WTC11 (cell line): ENCODE data around the gene CSK. TPM values are rescaled to one million over a fixed set of nuclear protein-coding genes. Genes with fewer than 3 reads are reported as not detected.
A peak's percentile ranks its signal among the peaks of the same experiment; 100 is the strongest.

Experiments
- ATAC-seq: fragments of 200-7000 bp; cut with Tn5 transposase; 2 replicates; pipeline ENCODE4 v1.10.0; 2021; ENCODE audit warnings: mild to moderate bottlenecking, moderate library complexity
- CTCF ChIA-PET: fragments of 300-600 bp; sonication (Branson Sonifier 250); formaldehyde crosslinking; loops from one replicate; lab custom pipeline; 2021; ENCODE audit warnings: antibody characterized with exemption; lab: Charles Lee
- POLR2A ChIA-PET: fragments of 350-600 bp; sonication (Branson Sonifier 250); formaldehyde crosslinking; loops from one replicate; lab custom pipeline; 2021; ENCODE audit warnings: antibody characterized with exemption; lab: Charles Lee
- DNase-seq: peaks from one replicate; pipeline ENCODE4 v3.0.0; 2021; ENCODE audit warnings: low spot score
- H3K27ac Mint-ChIP-seq: 2 replicates; pipeline ENCODE4 v1.8.0; 2021; ENCODE audit warnings: mixed read lengths
- H3K27me3 Mint-ChIP-seq: 2 replicates; pipeline ENCODE4 v1.8.0; 2021; ENCODE audit warnings: low read depth, mild to moderate bottlenecking, moderate library complexity, mixed read lengths
- H3K36me3 Mint-ChIP-seq: 2 replicates; pipeline ENCODE4 v1.8.0; 2021; ENCODE audit warnings: mixed read lengths
- H3K4me1 Mint-ChIP-seq: 2 replicates; pipeline ENCODE4 v1.8.0; 2022; ENCODE audit warnings: mixed read lengths
- H3K4me3 Mint-ChIP-seq: 2 replicates; pipeline ENCODE4 v1.8.0; 2021; ENCODE audit warnings: mild to moderate bottlenecking, moderate library complexity, mixed read lengths
- H3K9me3 Mint-ChIP-seq: 2 replicates; pipeline ENCODE4 v1.8.0; 2021; ENCODE audit warnings: mixed read lengths
- ETV6 ChIP-seq: sonication (generic); formaldehyde crosslinking; IDR thresholded peaks from 2 replicates; pipeline ENCODE4 v1.8.1; 2022; ENCODE audit warnings: mild to moderate bottlenecking, missing genetic modification reagents
- GABPB1 ChIP-seq: sonication (generic); formaldehyde crosslinking; IDR thresholded peaks from 2 replicates; pipeline ENCODE4 v1.8.1; 2023; ENCODE audit warnings: mild to moderate bottlenecking, missing genetic modification reagents
- GRHL2 ChIP-seq: fragments of 250-450 bp; sonication (Bioruptor Pico); IDR thresholded peaks from 2 replicates; pipeline ENCODE4 v1.8.0; 2022; ENCODE audit warnings: mild to moderate bottlenecking, moderate library complexity; ENCODE audit not compliant: insufficient replicate concordance, severe bottlenecking
- JAZF1 ChIP-seq: fragments of 250-450 bp; sonication (Bioruptor Pico); IDR thresholded peaks from 2 replicates; pipeline ENCODE4 v1.9.0; 2021; ENCODE audit warnings: moderate library complexity, mild to moderate bottlenecking, inconsistent platforms
- JUN ChIP-seq: sonication (generic); formaldehyde crosslinking; IDR thresholded peaks from 2 replicates; pipeline ENCODE4 v1.8.0; 2023; ENCODE audit warnings: mild to moderate bottlenecking, missing genetic modification reagents
- NFE2L1 ChIP-seq: sonication (generic); formaldehyde crosslinking; IDR thresholded peaks from 2 replicates; pipeline ENCODE4 v1.8.1; 2023; ENCODE audit warnings: missing genetic modification reagents
- NR1H2 ChIP-seq: sonication (generic); formaldehyde crosslinking; IDR thresholded peaks from 2 replicates; pipeline ENCODE4 v1.9.0; 2021; ENCODE audit warnings: mild to moderate bottlenecking, moderate library complexity, missing genetic modification reagents
- RELA ChIP-seq: sonication (generic); formaldehyde crosslinking; IDR thresholded peaks from 2 replicates; pipeline ENCODE4 v1.8.1; 2022; ENCODE audit warnings: missing genetic modification reagents, mild to moderate bottlenecking, borderline replicate concordance
- SP1 ChIP-seq: sonication (generic); formaldehyde crosslinking; conservative IDR thresholded peaks from 2 replicates; pipeline ENCODE4 v1.8.1; 2022; ENCODE audit warnings: missing genetic modification reagents
- TEAD1 ChIP-seq: sonication (generic); formaldehyde crosslinking; IDR thresholded peaks from 2 replicates; pipeline ENCODE4 v1.8.0; 2022; ENCODE audit warnings: mild to moderate bottlenecking, missing genetic modification reagents
- ZBTB21 ChIP-seq: sonication (generic); formaldehyde crosslinking; IDR thresholded peaks from 2 replicates; pipeline ENCODE4 v1.8.1; 2023; ENCODE audit warnings: mild to moderate bottlenecking, missing genetic modification reagents, borderline replicate concordance
- ZNF219 ChIP-seq: sonication (generic); formaldehyde crosslinking; IDR thresholded peaks from 2 replicates; pipeline ENCODE4 v1.8.0; 2023; ENCODE audit warnings: missing genetic modification reagents, mild to moderate bottlenecking, borderline replicate concordance
- ZNF232 ChIP-seq: sonication (generic); formaldehyde crosslinking; IDR thresholded peaks from 2 replicates; pipeline ENCODE4 v1.8.0; 2022; ENCODE audit warnings: mild to moderate bottlenecking, missing genetic modification reagents
- ZNF416 ChIP-seq: fragments of 250-450 bp; sonication (Bioruptor Pico); IDR thresholded peaks from 2 replicates; pipeline ENCODE4 v1.9.0; 2021; ENCODE audit warnings: mild to moderate bottlenecking, inconsistent platforms
- ZNF671 ChIP-seq: fragments of 250-450 bp; sonication (Bioruptor Pico); IDR thresholded peaks from 2 replicates; pipeline ENCODE4 v1.8.0; 2021; ENCODE audit warnings: mild to moderate bottlenecking
- total RNA-seq: library from RNA; stranded (reverse); gene quantifications from 3 replicates; pipeline ENCODE4 v1.2.3, GENCODE V29; 2021
- TF ChIP-seq, protein P1 (sequence below): sonication (generic); formaldehyde crosslinking; IDR thresholded peaks from 2 replicates; pipeline ENCODE4 v1.8.1; 2022; ENCODE audit warnings: mild to moderate bottlenecking, missing genetic modification reagents, moderate library complexity, borderline replicate concordance
- TF ChIP-seq, protein P2 (sequence below): sonication (generic); formaldehyde crosslinking; IDR thresholded peaks from 2 replicates; pipeline ENCODE4 v1.8.0; 2022; ENCODE audit warnings: mild to moderate bottlenecking, missing genetic modification reagents
- TF ChIP-seq, protein P3 (sequence below): sonication (generic); formaldehyde crosslinking; IDR thresholded peaks from 2 replicates; pipeline ENCODE4 v1.8.0; 2022; ENCODE audit warnings: mild to moderate bottlenecking, missing genetic modification reagents
- TF ChIP-seq, protein P4 (sequence below): sonication (generic); formaldehyde crosslinking; IDR thresholded peaks from 2 replicates; pipeline ENCODE4 v1.8.1; 2023; ENCODE audit warnings: mild to moderate bottlenecking, moderate library complexity, missing genetic modification reagents
- TF ChIP-seq, protein P5 (sequence below): fragments of 250-450 bp; sonication (Bioruptor Pico); IDR thresholded peaks from 2 replicates; pipeline ENCODE4 v1.9.0; 2021; ENCODE audit warnings: mild to moderate bottlenecking
- TF ChIP-seq, protein P6 (sequence below): sonication (generic); formaldehyde crosslinking; IDR thresholded peaks from 2 replicates; pipeline ENCODE4 v1.8.1; 2022; ENCODE audit warnings: low read depth, missing genetic modification reagents, borderline replicate concordance
- TF ChIP-seq, protein P7 (sequence below): sonication (generic); formaldehyde crosslinking; conservative IDR thresholded peaks from 2 replicates; pipeline ENCODE4 v1.8.1; 2023; ENCODE audit warnings: mild to moderate bottlenecking, low read depth, missing genetic modification reagents, moderate library complexity
- TF ChIP-seq, protein P8 (sequence below): sonication (generic); formaldehyde crosslinking; IDR thresholded peaks from 2 replicates; pipeline ENCODE4 v1.8.1; 2023; ENCODE audit warnings: mild to moderate bottlenecking, missing genetic modification reagents, moderate library complexity

CSK gene
- total RNA-seq, 1 experiment from 2014 or later: 55.1 TPM

DNA sequence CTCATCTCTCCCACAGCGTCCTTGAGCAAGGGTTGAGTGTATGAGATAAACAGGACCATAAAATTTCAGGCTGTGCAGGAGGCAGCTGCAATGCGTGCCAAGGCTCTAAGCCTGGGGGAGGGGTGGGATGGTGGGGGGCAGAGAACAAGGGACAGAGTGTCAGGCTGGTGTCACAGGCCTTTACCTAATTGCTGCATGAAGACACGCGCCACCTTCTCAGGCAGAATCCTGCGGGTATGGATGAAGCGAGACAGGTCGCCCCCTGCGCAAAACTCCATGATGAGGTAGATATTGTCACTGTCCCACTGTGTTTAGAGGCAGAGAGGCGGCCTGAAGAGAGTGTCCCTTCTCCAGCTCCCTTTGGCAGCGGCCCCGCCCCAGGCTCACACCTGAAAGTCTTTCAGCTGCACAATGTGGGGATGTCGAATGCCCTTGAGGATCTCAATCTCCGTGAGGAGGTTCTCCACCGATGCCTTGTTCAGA is 60.1 kb downstream of the CSK start (continued):
- no peak for TF ChIP-seq RELA (CRISPR knock-in tag)
- TF ChIP-seq, protein P1, sequence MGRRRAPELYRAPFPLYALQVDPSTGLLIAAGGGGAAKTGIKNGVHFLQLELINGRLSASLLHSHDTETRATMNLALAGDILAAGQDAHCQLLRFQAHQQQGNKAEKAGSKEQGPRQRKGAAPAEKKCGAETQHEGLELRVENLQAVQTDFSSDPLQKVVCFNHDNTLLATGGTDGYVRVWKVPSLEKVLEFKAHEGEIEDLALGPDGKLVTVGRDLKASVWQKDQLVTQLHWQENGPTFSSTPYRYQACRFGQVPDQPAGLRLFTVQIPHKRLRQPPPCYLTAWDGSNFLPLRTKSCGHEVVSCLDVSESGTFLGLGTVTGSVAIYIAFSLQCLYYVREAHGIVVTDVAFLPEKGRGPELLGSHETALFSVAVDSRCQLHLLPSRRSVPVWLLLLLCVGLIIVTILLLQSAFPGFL: no peak
- TF ChIP-seq, protein P2, sequence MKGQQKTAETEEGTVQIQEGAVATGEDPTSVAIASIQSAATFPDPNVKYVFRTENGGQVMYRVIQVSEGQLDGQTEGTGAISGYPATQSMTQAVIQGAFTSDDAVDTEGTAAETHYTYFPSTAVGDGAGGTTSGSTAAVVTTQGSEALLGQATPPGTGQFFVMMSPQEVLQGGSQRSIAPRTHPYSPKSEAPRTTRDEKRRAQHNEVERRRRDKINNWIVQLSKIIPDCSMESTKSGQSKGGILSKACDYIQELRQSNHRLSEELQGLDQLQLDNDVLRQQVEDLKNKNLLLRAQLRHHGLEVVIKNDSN (CRISPR knock-in tag): no peak
- no peak for TF ChIP-seq SP1 (CRISPR knock-in tag)
- no peak for TF ChIP-seq JUN (CRISPR knock-in tag)

DNA sequence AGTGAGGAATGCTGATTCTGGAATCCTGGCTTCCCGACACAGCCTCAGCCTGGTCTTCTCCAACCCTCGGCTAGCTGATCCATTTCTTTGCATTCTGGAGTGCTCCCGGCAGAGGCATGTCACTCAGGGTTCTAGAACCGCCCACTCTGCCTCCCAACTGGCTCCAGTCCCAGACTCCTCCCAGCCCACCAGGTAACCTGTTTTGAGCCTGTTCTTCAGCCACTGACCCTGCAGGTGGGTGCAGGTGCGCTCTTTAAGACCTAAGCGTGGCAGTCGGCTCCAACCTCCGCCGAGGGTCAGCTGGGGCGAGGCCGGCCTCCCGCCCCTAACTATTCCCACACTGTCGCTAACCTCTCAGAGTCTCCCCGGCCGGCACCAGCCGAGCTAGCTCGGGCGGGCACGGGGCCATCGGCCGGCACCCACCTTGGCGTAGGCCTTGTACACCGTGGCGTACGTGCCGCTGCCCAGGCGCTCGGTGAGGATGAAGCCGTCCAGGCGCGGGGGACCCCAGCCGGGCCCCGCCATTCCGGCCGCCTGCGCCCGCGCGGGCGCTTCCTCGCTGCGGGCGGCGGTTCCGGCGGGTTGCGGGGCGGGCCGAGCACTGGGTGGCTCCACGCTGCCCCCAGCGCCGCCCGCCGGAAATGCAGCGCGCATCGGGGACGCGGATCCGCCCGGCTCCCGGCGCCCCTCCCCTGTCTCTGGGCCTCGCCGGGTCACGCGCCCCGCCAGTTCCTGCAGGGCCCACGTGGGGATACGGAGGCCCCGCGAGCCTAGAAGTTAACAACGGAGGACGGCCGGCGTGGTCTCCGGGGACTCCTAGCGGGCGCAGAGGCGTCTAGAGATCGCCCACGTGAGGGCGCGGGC is 60.9 kb downstream of the CSK start, which contains the start of gene ULK3:
Gene ULK3 (minus strand): TSS at position 576 of the 864 bp plus-strand sequence. CDS start 51 bp downstream, at position 525.
- H3K9me3 Mint-ChIP-seq: no peaks in the 10 kb centered on the region
- H3K27me3 Mint-ChIP-seq: no peaks in the 10 kb centered on the region
- H3K4me1 Mint-ChIP-seq: peaks cover 21% of the 10 kb centered on the region
- peaks cover 6% of the 10 kb centered on the region for H3K36me3 Mint-ChIP-seq
- ATAC-seq: peak; percentile 87
- H3K4me3 Mint-ChIP-seq: peak within 1 kb of the TSS; percentile 87
- H3K27ac Mint-ChIP-seq: peak within 1 kb of the TSS; percentile 91
- CTCF ChIA-PET: interaction anchor here (0.6 to 5.1 kb wide), 30 partner anchors 13 to 212 kb away, joined by 3 to 34 read pairs (median 4); partner anchors contain the start of genes CPLX3, CSK, CYP1A1 and FAM219B
- POLR2A ChIA-PET: interaction anchor here (0.6 to 1.6 kb wide), 8 partner anchors 13 to 83 kb away, joined by 3 to 8 read pairs (median 4); partner anchors contain the start of genes CPLX3 and FAM219B
- DNase-seq: peak; percentile 87
- TF ChIP-seq RELA (CRISPR knock-in tag): peak; percentile 78; the same call in 1 of the 2 replicates
- peak; percentile 78; the same call in 1 of the 2 replicates for TF ChIP-seq JUN (CRISPR knock-in tag)
- TF ChIP-seq, protein P3, sequence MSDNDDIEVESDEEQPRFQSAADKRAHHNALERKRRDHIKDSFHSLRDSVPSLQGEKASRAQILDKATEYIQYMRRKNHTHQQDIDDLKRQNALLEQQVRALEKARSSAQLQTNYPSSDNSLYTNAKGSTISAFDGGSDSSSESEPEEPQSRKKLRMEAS (CRISPR knock-in tag): peak; percentile 91
- no peak for TF ChIP-seq ZNF232
- no peak for TF ChIP-seq NR1H2 (CRISPR knock-in tag)
- peak; percentile 85; the same call in 1 of the 2 replicates for TF ChIP-seq ZNF219 (CRISPR knock-in tag)
- TF ChIP-seq TEAD1 (CRISPR knock-in tag): 0 out of 2 replicates have a peak, but pooled peaks have one; percentile 21
- TF ChIP-seq GABPB1 (CRISPR knock-in tag): 0 out of 2 replicates have a peak, but pooled peaks have one; percentile 25
- TF ChIP-seq GRHL2 (CRISPR knock-in tag): no peak
- TF ChIP-seq ZNF416 (CRISPR knock-in tag): peak; percentile 75; the same call in 1 of the 2 replicates
- TF ChIP-seq ETV6: peak; percentile 69
- TF ChIP-seq, protein P4, sequence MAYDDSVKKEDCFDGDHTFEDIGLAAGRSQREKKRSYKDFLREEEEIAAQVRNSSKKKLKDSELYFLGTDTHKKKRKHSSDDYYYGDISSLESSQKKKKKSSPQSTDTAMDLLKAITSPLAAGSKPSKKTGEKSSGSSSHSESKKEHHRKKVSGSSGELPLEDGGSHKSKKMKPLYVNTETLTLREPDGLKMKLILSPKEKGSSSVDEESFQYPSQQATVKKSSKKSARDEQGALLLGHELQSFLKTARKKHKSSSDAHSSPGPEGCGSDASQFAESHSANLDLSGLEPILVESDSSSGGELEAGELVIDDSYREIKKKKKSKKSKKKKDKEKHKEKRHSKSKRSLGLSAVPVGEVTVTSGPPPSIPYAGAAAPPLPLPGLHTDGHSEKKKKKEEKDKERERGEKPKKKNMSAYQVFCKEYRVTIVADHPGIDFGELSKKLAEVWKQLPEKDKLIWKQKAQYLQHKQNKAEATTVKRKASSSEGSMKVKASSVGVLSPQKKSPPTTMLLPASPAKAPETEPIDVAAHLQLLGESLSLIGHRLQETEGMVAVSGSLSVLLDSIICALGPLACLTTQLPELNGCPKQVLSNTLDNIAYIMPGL (CRISPR knock-in tag): peak; percentile 55; the same call in 1 of the 2 replicates
- TF ChIP-seq, protein P2 (CRISPR knock-in tag): peak; percentile 92
- TF ChIP-seq NFE2L1 (CRISPR knock-in tag): peak; percentile 61; the same call in 1 of the 2 replicates
- TF ChIP-seq ZBTB21 (CRISPR knock-in tag): peak; percentile 64; the same call in 1 of the 2 replicates
- TF ChIP-seq, protein P5, sequence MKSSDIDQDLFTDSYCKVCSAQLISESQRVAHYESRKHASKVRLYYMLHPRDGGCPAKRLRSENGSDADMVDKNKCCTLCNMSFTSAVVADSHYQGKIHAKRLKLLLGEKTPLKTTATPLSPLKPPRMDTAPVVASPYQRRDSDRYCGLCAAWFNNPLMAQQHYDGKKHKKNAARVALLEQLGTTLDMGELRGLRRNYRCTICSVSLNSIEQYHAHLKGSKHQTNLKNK: peak; percentile 48; the same call in 1 of the 2 replicates
- TF ChIP-seq, protein P6, sequence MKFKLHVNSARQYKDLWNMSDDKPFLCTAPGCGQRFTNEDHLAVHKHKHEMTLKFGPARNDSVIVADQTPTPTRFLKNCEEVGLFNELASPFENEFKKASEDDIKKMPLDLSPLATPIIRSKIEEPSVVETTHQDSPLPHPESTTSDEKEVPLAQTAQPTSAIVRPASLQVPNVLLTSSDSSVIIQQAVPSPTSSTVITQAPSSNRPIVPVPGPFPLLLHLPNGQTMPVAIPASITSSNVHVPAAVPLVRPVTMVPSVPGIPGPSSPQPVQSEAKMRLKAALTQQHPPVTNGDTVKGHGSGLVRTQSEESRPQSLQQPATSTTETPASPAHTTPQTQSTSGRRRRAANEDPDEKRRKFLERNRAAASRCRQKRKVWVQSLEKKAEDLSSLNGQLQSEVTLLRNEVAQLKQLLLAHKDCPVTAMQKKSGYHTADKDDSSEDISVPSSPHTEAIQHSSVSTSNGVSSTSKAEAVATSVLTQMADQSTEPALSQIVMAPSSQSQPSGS: no peak
- TF ChIP-seq, protein P7, sequence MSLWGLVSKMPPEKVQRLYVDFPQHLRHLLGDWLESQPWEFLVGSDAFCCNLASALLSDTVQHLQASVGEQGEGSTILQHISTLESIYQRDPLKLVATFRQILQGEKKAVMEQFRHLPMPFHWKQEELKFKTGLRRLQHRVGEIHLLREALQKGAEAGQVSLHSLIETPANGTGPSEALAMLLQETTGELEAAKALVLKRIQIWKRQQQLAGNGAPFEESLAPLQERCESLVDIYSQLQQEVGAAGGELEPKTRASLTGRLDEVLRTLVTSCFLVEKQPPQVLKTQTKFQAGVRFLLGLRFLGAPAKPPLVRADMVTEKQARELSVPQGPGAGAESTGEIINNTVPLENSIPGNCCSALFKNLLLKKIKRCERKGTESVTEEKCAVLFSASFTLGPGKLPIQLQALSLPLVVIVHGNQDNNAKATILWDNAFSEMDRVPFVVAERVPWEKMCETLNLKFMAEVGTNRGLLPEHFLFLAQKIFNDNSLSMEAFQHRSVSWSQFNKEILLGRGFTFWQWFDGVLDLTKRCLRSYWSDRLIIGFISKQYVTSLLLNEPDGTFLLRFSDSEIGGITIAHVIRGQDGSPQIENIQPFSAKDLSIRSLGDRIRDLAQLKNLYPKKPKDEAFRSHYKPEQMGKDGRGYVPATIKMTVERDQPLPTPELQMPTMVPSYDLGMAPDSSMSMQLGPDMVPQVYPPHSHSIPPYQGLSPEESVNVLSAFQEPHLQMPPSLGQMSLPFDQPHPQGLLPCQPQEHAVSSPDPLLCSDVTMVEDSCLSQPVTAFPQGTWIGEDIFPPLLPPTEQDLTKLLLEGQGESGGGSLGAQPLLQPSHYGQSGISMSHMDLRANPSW (CRISPR knock-in tag): no peak
- no peak for TF ChIP-seq JAZF1
- TF ChIP-seq, protein P8, sequence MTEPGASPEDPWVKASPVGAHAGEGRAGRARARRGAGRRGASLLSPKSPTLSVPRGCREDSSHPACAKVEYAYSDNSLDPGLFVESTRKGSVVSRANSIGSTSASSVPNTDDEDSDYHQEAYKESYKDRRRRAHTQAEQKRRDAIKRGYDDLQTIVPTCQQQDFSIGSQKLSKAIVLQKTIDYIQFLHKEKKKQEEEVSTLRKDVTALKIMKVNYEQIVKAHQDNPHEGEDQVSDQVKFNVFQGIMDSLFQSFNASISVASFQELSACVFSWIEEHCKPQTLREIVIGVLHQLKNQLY: no peak; the same call in 1 of the 2 replicates
- TF ChIP-seq ZNF671: no peak
